ENCODE results near the gene PLXDC1. TPM values are rescaled to one million over a fixed set of nuclear protein-coding genes. Genes with fewer than 3 reads are reported as not detected.

Gene PLXDC1
- total and polyA plus RNA-seq, 9 donors = 11.6 to 58.6 (median 32.3) TPM

DNA sequence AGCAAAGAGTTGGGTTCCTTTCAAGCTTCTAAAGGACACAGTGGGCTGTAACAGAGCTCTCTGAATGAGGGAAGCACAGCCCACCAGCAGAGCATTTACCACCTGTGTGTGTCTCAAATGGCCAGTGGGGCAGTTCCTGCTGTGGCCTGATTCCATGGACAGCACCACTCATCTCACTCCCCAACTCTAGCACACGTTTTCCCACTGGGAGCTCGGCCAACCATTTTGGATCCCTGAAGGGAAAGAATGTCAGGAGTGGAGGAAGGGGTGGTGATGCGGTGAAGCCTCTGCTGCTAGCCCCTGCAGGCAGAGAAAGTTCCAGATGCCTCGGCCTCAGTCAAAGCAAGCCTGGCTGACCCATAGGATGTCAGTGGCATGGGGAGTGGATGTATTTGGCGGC lies 86.6 kb downstream of the PLXDC1 start:
- H3K9me3 ChIP-seq = no peaks in the 10 kb centered on the region
- no peak overlapping the region for H3K27ac ChIP-seq
- TF ChIP-seq CTCF (IDR thresholded peaks at IDR 0.05) (no peak), POLR2A (IDR thresholded peaks at IDR 0.05) (no peak), EP300 (IDR thresholded peaks at IDR 0.05) (no peak)
- DNase-seq = no peak
- H3K27me3 ChIP-seq = no peaks in the 10 kb centered on the region
- intact Hi-C loops (cut with DNase I) = loop anchor here in 1 of 4 donors (5.0 kb wide), 1 partner anchor 87 kb away; the partner anchor contains the start of gene PLXDC1
- H3K4me3 ChIP-seq = no peak overlapping the region
- H3K36me3 ChIP-seq = no peaks in the 10 kb centered on the region
- H3K4me1 ChIP-seq (ENCODE audit: insufficient read depth) = no peaks in the 10 kb centered on the region
- WGBS, 3 donors = 45 to 56% (median 53%) methylated on average over 5 of the region's 5 CpGs

- Histone ChIP-seq H3K36me3 (no peaks in the 10 kb centered on the region), H3K4me3 (no peak overlapping the region), H3K4me1 (ENCODE audit: insufficient read depth) (no peaks in the 10 kb centered on the region), H3K27ac (no peak overlapping the region), H3K9me3 (no peaks in the 10 kb centered on the region), H3K27me3 (no peaks in the 10 kb centered on the region)
- no peak for DNase-seq
- 38 to 63% (median 60%) methylated on average over 5 of the region's 5 CpGs for WGBS, 3 donors
- intact Hi-C loops (cut with DNase I) = no loop called here
- TF ChIP-seq CTCF (IDR thresholded peaks at IDR 0.05) = no peak
- no peak for TF ChIP-seq POLR2A (IDR thresholded peaks at IDR 0.05)
- no peak for TF ChIP-seq EP300 (IDR thresholded peaks at IDR 0.05)
Observed at GRCh38 chr17:39064374-39064773, 87.1 kb downstream of the PLXDC1 start.

DNA sequence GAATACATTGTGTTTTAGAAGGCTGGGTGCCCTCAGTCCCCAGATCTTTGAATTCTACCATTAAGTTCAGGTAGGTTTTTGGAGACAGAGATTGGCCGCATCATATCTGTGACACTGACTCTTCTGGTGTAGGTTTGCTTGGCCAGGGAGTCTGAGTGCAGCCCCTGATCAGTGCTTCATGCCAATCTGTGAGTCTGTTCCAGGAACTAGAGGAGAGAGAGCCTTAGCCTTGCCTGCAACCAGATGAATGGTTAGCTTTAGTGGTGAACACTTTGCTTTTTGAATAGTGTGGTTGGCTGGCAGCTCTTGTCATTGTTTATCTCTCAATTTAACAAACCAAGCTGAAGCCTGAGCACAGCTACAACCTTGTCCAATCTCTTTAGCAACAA lies 87.8 kb downstream of the PLXDC1 start:
- no peak overlapping the region for H3K4me3 ChIP-seq
- no peak overlapping the region for H3K27ac ChIP-seq
- intact Hi-C loops (cut with DNase I) = loop anchor here in 1 of 4 donors (2.0 kb wide), 1 partner anchor 65 kb away; no protein-coding TSS in a partner anchor
- no peaks in the 10 kb centered on the region for H3K36me3 ChIP-seq
- 25 to 50% (median 48%) methylated on average over 1 of the region's 1 CpG for WGBS, 3 donors
- no peaks in the 10 kb centered on the region for H3K9me3 ChIP-seq
- TF ChIP-seq CTCF (IDR thresholded peaks at IDR 0.05) = no peak
- no peak for TF ChIP-seq POLR2A (IDR thresholded peaks at IDR 0.05)
- no peak for TF ChIP-seq EP300 (IDR thresholded peaks at IDR 0.05)
- H3K4me1 ChIP-seq (ENCODE audit: insufficient read depth) = no peaks in the 10 kb centered on the region
- peak in 1 of 5 donors; percentile 10 for DNase-seq
- H3K27me3 ChIP-seq = no peaks in the 10 kb centered on the region

GRCh38 chr17:39062846-39063680 lies 88.4 kb downstream of the PLXDC1 start:
- no peak for TF ChIP-seq CTCF (IDR thresholded peaks at IDR 0.05)
- no peak for TF ChIP-seq EP300 (IDR thresholded peaks at IDR 0.05)
- TF ChIP-seq POLR2A (IDR thresholded peaks at IDR 0.05) = no peak
- Histone ChIP-seq H3K27me3 (no peaks in the 10 kb centered on the region), H3K4me3 (no peak overlapping the region), H3K9me3 (no peaks in the 10 kb centered on the region), H3K4me1 (ENCODE audit: insufficient read depth) (no peaks in the 10 kb centered on the region), H3K27ac (no peak overlapping the region), H3K36me3 (no peaks in the 10 kb centered on the region)
- DNase-seq = peak in 1 of 5 donors; percentile 11
- intact Hi-C loops (cut with DNase I) = loop anchor here in 1 of 4 donors (2.0 kb wide), 1 partner anchor 66 kb away; no protein-coding TSS in a partner anchor
- WGBS, 3 donors = 18 to 26% (median 21%) methylated on average over 8 of the region's 8 CpGs
